VCaP (cell line): Measurements from ENCODE around the gene TMPRSS3.

Experiments
- H3K27ac ChIP-seq: fragments of 450-650 bp; 2 replicates; pipeline ENCODE4 v1.5.1; 2017
- CTCF ChIP-seq: fragments of 450-650 bp; conservative IDR thresholded peaks from 2 replicates; pipeline ENCODE4 v1.5.1; 2017; ENCODE audit warnings: mild to moderate bottlenecking, moderate library complexity

Gene TMPRSS3

GRCh38 chr21:42439284-42440186 is 43.7 kb upstream of the TMPRSS3 start:
- H3K27ac ChIP-seq, result no peak overlapping the region
- TF ChIP-seq CTCF, result no peak

- no peak for TF ChIP-seq CTCF
- no peak overlapping the region for H3K27ac ChIP-seq
Observed at GRCh38 chr21:42438316-42439205, 42.7 kb upstream of the TMPRSS3 start.

- TF ChIP-seq CTCF, result no peak
- H3K27ac ChIP-seq, result no peak overlapping the region
Observed at GRCh38 chr21:42437786-42438185, 41.9 kb upstream of the TMPRSS3 start.

- TF ChIP-seq CTCF, result no peak
- H3K27ac ChIP-seq, result no peak overlapping the region
Observed at GRCh38 chr21:42436914-42437313, 41.1 kb upstream of the TMPRSS3 start.

GRCh38 chr21:42435833-42436232 is 40.0 kb upstream of the TMPRSS3 start:
- no peak for TF ChIP-seq CTCF
- H3K27ac ChIP-seq, result no peak overlapping the region

- no peak for TF ChIP-seq CTCF
- no peak overlapping the region for H3K27ac ChIP-seq
Observed at GRCh38 chr21:42435401-42435800, 39.5 kb upstream of the TMPRSS3 start.

- TF ChIP-seq CTCF, result no peak
- H3K27ac ChIP-seq, result no peak overlapping the region
Observed at GRCh38 chr21:42434884-42435283, 39.0 kb upstream of the TMPRSS3 start.
